ENCODE results near the gene HBM.

- TF ChIP-seq CTCF (IDR thresholded peaks at IDR 0.05; ENCODE audit: insufficient read depth, low read length, poor library complexity, severe bottlenecking) (no peak), EZH2phosphoT487 (conservative IDR thresholded peaks at IDR 0.05; ENCODE audit: low read length) (no peak)
These were observed 40.8 kb upstream of the HBM start for GRCh38 chr16:125011-125410.
